GM21360 (cell line): ENCODE data around the gene ZFX.
"Not testable (repeated sequence)": the region's sequence is repeated elsewhere in the genome, so short reads cannot be mapped to it uniquely, and the experiment has no call there.

ENCODE experiments used
- ATAC-seq: cut with Tn5 transposase; IDR thresholded peaks from one replicate; pipeline ENCODE4 v1.9.1; 2021; ENCODE audit warnings: mild to moderate bottlenecking, moderate library complexity; ENCODE audit not compliant: unreplicated experiment

Gene ZFX

DNA sequence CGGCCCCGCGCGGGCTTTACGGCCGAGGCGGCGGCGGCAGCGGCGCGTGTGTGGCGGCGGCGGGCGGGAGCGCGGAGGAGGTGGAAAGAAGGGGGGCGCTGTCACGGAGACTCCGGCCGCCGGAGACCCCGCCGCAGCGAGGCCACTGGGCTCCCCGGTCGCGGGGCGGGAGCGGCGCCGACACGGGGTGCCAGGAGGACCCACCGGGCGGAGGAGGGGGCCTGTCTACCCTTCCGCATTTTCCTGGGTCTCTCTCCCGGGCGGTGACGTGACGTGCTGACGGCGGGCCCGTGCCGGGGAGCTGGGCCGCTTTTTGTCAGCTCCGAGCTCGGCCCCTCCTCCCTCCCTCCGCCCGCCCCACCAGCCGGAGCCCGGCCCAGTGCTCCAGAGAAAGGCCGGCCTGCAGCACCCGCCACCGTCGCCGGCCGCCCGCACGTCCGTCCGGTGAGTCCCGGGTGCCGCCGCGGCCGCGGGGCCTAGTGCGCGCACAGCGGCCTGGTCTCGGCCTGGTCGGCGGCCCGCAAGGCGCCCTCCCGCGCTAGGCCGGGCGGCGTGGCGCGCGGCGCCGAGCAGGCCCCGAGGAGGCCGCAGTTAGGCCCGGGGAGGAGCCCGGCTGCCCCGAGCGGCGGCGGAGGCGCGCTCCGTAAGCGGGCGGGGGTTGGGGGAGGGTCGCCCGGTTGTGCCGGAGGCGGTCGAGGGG, at the start of gene ZFX:
Gene ZFX (plus strand): TSS at position 379 of the 700 bp plus-strand sequence. CDS start 23,014 bp downstream, outside the sequence.
- peak; percentile 40 for ATAC-seq

DNA sequence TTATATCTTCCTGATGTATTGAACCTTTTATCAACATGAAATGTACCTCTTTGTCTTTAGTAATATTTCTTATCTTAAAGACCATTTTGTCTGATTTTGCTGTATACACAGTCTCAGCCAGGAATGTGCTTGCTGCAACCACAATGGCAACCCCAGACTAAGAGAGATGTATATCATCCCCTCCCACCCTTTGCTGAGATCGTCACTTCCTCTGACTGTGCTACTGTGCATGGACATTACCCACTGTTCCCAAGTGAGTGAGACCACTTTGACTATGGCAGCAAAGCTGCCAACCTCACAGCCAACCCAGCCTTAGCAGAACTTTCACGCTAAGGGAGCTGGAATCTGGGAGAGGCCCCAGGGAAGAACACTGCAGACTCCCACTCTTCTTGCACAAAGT, 48.8 kb upstream of the ZFX start:
- no peak for ATAC-seq

DNA sequence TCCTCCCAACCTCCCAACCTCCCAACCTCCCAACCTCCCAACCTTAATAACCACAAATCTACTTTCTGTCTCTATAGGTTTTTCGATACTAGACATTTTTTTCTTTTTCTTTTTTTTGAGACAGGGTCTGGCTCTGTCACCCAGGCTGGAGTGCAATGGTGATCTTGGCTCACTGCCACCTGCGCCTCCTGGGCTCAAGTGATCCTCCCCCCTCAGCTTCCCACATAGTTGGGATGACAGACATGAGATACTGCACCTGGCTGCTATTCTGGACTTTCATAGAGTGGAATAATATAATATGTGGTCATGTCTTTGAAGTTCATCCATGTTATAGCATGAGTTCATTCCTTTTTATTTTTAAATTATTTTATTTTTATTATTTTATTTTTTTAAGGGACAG, 39.5 kb upstream of the ZFX start:
- no peak for ATAC-seq

DNA sequence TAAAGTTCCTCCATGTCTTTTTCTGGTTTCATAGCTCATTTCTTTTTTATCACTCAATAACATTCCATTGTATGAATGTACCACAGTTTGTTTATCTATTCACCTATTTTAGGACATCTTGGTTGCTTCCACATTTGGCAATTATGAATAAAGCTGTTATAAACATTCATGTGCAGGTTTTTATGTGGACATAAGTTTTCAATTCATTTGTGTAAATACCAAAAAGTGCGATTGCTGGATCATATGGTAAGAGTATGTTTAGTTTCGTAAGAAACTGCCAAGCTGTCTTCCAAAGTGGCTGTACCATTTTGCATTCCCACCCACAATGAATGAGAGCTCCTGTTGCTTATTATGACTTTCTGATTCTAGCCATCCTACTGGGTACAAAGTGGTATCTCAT, 36.3 kb upstream of the ZFX start:
- ATAC-seq, result no peak

DNA sequence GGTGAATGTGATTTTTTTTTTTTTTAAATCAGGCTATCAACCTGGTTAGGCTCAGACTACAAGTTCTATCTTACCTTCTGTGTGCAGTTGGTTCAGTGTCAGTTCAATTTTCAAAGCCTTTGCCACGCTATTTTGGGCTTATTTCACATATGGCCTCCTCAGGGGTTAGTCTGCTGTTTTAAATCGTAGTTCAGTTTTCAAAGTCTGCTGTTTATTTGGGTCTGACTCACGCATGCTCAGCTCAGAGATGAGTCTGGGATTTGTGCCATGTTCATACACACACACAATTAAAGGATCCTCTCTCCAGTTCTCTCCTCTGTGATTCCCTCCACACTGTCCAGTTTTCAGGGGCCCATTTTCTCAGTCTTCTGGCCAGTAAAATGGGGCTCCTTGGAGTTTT, 32.3 kb upstream of the ZFX start:
- ATAC-seq, result no peak

DNA sequence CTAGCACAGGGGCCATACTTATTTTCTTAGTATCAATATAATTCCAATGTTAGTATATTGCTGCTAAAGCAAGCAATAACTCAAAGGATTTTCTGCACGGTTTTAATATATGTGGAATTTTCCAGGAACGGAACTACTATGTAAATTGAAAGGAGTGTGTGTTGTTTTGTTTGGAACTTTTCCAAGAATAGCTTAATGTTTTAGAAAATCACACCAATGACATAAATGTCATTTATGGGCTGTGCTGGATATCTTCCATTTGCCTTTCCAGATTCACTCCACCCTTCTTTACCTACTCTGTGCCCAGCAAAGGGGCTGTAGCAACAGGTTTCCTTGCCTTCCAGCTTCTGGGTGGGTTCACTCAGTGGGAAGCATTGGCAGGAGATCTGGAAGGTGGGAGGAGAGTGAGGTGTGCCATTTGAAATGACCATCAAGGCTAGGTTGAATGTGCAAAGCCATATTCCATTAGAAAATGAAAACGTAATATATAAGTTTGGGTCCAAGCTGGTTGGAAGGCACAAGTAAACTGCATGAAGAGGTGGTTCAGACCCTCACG, 25.2 kb upstream of the ZFX start:
- ATAC-seq, result no peak

DNA sequence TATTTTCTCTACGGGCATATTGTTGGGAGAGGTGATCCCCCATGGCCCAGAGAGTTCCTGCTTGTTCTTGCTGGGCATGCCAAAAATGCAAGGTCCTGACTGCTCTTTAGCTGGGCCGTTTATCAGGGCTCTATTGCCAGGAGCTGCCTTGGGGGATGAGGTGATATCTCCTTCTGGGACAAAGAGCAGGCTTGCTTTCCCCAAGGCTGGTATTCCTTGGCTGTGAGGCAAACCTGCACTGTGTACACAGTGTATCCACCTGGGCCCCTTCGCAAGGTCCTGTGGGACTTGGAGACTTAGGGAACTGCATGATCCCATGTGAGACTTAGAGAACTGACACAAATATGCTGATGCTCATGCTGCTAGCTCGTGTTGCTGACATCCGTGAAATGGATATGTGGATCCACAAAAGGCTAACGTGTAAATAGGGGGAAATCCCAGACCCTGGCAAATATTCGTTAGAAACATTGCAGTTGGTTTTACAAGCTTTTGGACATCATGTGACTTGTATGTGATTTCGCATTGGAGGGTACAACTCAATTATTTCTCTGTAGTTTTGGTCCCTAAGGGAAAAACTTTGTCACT, 24.4 kb upstream of the ZFX start:
- ATAC-seq, result no peak

DNA sequence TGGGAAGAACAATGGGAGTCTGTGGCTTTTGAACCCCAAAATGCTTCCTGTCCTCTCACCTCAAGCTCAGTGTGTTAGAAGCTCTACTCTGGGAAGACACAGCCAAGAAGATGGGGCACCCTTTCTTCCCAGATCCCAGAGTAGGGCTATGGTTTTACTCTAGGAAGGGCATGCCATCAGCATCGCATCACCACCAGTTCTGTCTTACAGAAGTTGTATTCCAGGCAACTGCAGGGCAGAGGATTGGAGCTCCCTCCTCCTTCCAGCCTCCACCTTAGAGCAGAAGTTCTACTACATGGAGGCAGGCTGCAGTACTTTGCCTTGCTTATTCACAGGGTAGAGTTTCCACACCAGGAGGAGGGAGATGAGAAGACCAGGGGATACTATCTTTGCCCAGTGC, 18.1 kb upstream of the ZFX start:
- no peak for ATAC-seq

DNA sequence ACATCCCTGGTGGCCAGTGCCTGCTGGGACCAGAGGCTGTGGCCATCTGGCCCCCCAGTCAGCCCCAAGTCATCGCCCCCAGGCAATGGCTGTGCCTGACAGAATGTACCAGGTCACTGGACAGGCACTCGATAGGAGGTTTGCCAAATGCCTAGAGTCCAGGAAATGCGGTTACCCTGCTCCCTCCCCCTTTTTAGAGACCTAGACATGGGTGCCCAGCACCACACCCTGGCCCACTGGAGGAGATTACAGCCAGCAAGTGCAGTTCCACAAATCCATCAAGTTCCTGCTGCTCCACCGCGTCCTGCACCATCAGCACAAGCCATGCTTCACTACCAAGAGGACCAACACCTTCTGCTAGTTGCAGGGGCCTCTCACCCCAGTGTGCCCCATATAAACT, 16.2 kb upstream of the ZFX start:
- no peak for ATAC-seq

DNA sequence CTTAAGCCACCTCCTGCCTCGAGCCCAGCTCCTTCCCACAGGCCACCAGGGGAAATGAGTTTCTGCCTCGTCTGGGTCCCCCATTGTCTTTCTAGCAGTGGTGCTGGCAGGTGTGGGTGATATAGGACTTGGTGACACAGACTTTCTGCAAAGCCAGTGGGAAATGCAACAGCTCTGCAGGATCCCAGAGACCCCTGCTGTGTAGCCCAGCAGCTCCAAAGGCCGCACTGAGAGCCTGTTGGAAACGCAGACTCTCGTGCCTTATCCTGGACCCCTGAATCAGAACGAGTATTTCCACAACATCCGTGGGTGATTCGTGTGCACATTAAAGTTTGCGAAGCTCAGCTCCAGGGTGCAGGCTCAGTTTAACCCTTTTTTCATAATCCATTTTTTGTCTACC, 13.8 kb upstream of the ZFX start:
- ATAC-seq, result not testable (repeated sequence)

DNA sequence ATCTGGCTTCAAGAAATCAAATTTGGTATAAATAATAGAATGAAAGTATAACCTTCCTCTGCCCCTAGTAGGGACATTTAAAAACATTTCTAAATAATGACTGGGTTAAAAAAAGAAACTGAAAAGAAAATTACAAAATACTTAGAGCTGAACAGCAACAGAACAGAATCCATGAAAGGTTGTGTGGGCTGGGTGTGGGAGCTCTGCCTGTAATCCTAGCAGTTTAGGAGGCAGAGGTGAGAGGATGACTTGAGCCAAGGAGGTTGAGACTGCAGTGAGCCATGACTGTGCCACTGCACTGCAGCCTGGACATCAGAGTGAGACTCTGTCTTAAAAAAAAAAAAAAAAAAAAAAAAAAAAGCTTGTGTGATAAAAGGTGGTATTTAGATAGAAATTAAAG, 12.3 kb upstream of the ZFX start:
- no peak for ATAC-seq

DNA sequence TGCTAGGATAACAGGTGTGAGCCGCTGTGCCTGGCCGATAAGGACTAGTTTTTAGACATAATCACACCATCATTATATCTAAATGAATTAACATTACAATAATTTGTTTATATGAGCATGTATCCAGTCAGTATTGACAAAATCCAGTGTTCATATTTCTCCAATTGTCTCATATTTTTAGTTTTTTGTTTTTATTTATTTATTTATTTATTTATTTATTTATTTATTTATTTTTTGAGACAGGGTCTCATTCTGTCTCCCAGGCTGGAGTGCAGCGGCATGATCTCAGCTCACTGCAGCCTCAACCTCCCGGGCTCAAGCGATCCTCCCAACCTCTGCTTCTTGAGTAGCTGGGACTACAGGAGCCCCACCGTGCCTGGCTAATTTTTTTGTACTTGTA, 5.5 kb upstream of the ZFX start:
- not testable (repeated sequence) for ATAC-seq

DNA sequence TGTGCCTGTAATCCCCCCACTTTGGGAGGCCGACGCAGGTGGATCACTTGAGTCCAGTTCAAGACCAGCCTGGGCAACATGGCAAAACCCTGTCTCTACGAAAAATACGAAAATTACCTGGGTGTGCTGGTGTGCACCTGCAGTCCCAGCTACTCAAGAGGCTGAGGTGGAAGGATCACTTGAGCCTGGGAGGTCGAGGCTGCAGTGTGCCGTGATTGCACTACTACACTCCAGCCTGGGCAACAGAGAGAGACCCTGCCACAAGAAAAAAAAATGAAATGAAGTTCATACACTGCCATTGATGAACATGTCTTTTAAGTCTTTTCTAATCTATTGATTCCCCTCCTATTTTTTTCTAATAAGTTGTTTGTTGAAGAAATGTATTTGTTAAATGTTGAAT, 5.0 kb upstream of the ZFX start:
- ATAC-seq, result no peak

DNA sequence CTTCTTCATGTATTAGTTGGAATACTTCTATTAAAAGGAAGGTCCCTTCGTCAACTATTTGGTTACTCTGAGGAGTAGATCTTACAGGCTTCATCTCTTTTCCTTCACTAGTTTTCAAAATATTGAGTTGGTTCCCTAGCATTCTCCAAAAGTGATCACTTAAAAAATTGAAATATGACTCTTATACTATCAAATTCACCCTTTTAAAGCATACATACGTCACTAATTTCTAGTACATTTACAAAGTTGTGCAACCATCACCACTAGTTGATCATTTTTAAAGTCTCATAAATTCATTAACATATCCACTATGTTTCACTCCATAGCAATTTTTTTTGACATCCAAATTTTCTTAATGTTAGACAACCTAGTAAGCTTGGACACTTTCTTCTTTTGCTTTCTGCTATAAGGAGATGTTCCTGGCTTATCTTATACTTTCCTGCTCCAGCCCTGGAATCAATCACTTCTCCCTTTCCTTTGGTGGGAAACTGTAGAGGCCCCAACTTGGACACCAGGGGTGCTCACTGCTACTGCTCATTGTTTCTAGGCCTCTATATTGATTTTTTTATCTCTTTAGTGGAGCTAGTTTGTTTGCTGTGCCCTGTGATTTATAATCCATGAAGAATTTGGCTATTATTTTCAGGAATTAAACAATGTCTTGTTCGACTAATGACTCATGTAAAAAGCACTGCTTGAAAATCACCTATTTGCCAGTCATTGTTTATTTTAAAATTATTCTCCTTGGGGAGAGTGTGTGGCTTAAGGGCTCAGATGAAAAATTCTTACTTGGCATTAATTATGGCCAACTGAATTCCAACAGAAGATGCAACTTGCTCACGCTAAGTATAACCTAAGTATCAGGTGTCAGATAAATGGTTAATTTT, 4.0 kb upstream of the ZFX start:
- ATAC-seq, result no peak

DNA sequence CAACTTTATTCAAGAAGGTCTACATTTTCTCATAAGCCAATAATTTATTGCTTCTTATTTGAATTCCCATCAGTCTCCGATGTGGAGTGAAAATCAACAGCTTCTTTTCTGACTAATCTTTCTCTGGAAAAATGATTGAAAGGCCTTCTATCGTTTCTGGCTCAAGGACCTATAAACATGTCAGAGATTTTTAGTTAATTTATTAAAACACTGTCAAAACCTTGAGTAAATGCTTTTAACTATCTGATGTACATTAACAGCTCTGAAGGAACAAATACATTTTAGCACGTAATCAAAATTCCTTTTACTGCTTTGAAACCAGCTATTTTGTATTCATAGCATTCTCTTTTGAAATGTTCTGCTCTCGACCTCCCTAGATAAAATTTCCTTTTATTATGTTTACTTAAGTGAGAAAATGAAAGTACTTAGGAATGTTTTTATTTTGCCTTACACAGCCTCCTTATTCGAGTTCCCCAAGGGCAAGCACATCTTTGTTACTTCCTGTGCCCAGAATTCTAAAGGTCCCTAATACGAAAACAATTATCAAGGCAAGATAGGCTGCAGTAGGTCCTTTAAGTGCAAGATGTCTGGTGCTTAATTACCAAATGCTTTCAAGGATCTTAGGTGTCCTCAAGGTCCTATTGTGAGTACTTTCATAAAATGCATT, 3.1 kb upstream of the ZFX start:
- no peak for ATAC-seq

DNA sequence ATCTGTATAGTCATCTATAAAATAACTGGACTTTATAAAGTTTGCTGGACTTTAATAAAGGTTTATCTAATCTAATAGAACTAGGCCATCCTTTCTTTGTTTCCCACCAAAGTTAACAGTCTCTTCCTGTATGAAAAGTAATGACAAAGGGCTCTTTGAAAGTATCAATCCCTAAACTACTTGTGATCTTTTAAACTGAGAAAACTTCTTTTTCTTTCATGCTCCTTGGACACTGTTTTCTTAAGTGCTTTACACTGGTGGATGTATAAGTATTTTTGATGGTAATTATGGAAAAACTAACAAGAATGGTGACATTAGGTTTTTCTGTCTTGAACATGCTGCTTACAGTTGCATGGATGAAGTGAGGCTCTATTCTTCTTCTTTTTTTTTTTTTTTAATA, 2.4 kb upstream of the ZFX start:
- no peak for ATAC-seq

DNA sequence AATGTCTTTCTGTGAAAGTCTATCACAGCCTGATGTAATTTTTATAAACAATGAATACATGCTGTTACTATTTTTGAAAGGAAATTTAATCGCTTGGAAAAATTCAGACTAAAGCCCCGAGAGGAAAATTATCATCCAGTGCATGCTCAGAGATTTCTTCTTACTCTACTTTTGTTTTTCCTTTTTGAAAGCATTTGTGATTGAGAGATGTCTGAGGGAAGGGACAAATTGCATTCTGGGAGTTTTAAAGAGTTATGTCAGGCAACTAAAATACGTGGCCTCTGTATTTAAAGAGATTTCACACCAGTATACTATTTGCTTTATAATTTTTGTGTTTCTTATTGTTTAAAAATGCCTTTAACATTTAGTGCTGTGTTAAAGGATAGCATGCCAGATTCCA, 1.4 kb upstream of the ZFX start:
- no peak for ATAC-seq

DNA sequence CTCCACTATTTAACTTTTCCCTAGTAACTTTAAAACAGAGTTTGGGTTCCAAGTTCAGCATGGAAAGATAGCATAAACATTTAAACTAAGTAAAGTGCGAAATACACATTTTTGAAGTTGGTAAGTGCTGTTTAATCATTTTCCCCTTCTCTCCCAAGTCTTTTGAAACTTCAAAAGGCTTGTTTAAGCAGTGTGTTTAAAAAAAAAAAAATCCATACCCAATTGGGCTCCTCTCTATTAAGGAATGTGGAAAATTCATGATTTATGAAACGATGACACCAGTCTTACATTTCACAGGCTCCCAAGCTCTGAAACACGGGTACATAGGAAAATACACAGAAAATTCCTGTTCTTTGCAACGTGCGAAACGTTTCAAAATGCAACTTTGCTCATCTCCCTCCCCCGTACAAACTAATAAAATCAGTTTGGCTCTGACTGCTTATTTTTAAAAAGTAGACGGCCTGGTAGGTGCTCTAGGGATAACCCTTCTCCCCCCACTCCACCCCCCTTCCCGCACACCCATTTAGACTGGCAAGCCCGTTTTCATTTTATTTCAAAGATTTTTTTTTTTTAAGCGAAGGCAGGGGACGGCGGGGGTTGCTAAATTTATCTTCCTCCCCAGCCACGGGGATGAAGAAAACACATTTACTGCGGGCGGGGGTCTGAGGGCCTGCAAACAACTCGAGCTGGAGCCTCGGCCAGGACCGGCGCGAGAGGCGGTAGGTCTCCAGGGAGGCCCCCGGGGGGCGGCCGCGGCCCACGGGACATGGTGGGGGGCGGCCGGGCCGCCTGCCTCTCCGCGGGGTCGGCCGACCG, 786 bp upstream of the ZFX start:
- no peak for ATAC-seq

DNA sequence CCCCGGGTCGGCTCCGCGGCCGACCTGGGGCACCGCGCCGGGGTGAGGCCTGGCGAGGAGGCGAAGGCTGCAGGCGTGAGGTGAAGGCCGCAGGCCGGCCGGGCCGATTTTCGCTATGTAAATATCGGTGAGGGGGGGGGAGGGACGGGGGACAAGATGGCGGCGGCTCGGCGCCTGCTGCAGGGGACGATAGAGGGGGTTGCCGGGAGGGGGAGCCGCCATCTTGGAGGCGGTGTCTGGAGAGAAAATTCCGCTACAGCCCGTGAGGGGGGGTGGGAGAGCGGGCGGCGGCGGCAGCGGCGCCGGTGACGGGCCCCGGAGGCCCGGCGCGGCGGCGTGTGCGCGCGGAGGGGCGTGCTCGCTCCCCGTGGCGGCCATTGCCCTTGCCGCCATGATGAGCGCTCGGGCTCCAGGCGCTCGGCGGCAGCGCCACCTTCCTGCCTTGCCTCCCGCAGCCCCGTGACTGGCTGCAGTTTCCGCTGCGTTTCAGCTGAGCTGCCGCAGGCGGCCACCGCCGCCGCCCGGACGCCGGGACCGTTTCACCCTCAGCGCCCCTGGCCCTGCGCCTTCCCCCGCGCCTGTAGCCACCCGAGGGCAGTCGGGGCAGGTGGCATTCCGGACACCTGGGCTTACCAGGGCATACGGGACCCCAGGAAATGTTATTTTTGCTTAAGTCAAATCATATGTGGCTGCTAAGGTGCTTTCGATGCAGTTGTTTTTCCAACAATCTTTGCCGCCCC, 692 bp downstream of the ZFX start:
- peak; percentile 76 for ATAC-seq

DNA sequence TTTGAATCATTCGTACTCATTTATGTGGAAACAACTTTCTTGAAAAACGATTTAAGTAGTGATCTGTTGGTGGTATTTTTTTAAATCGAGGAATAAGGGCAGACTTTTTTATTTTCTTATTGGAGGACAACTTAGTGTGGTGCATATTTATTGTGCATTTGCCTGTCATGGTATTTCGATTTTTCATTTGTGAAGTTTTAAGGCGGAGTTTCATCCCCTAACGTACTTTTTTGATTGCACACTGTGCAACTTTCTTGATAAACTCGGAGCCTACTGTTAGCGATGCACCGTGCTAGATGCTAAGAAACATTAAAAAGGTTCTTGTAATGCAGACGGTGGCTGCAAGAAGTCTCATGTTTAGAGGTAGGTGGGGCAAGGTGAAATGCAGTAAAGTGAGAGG, 1.4 kb downstream of the ZFX start:
- no peak for ATAC-seq
